PC-9 (cell line): ENCODE results near the gene POMGNT2. TPM values are rescaled to one million over a fixed set of nuclear protein-coding genes. Genes with fewer than 3 reads are reported as not detected.
"Not testable (repeated sequence)": the region's sequence is repeated elsewhere in the genome, so short reads cannot be mapped to it uniquely, and the experiment has no call there.

Experiments
- BruUV-seq: library from RNA; stranded (reverse); fragments of 400-500 nt; replicated peaks from 2 replicates; lab custom pipeline; 2021; lab: Mats Ljungman, UMichigan
- CTCF ChIA-PET: fragments of 300-600 bp; sonication (Branson Sonifier 250); formaldehyde crosslinking; loops from one replicate; lab custom pipeline; 2022; ENCODE audit warnings: antibody characterized with exemption; lab: Charles Lee
- POLR2A ChIA-PET: fragments of 300-600 bp; sonication (Branson Sonifier 250); formaldehyde crosslinking; loops from one replicate; lab custom pipeline; 2022; ENCODE audit warnings: antibody characterized with exemption; ENCODE audit not compliant: unreplicated experiment; lab: Charles Lee
- DNase-seq, 2 experiments: peaks; one replicate each; pipeline versions ENCODE4 v3.0.0 to v3.0.0-alpha.2; 2015 to 2022; ENCODE audit warnings: mixed read lengths in 1 of 2
- H2AFZ ChIP-seq: fragments of 200-600 bp; sonication (generic); 2 replicates; pipeline ENCODE4 v1.8.1; 2017; ENCODE audit warnings: antibody characterized with exemption
- H3F3A ChIP-seq: fragments of 200-600 bp; sonication (generic); 2 replicates; pipeline ENCODE4 v1.8.1; 2017; ENCODE audit warnings: antibody characterized with exemption, mild to moderate bottlenecking, low read depth; ENCODE audit not compliant: insufficient read depth
- H3K27ac ChIP-seq: fragments of 200-600 bp; sonication (generic); 2 replicates; pipeline ENCODE4 v1.6.1; 2016; ENCODE audit warnings: mixed run types
- H3K27me3 ChIP-seq: fragments of 200-600 bp; sonication (generic); 2 replicates; pipeline ENCODE4 v1.6.1; 2016; ENCODE audit warnings: low read depth, mixed run types; ENCODE audit not compliant: insufficient read depth
- H3K36me3 ChIP-seq: fragments of 200-600 bp; sonication (generic); 2 replicates; pipeline ENCODE4 v1.6.1; 2016; ENCODE audit warnings: low read depth, mixed run types
- H3K4me1 ChIP-seq: fragments of 200-600 bp; sonication (generic); replicated peaks from 2 replicates; pipeline ENCODE4 v1.6.1; 2016; ENCODE audit warnings: mixed run types; ENCODE audit not compliant: insufficient read depth
- H3K4me2 ChIP-seq: fragments of 200-600 bp; sonication (generic); 2 replicates; pipeline ENCODE4 v1.6.1; 2017; ENCODE audit warnings: mixed run types
- H3K4me3 ChIP-seq: fragments of 200-600 bp; sonication (generic); 2 replicates; pipeline ENCODE4 v1.6.1; 2016; ENCODE audit warnings: mixed run types
- H3K79me2 ChIP-seq: fragments of 200-600 bp; sonication (generic); 2 replicates; pipeline ENCODE4 v1.6.1; 2017; ENCODE audit warnings: low read depth, mixed run types
- H3K9me2 ChIP-seq: fragments of 200-600 bp; sonication (generic); 2 replicates; pipeline ENCODE4 v1.8.1; 2017; ENCODE audit warnings: mild to moderate bottlenecking; ENCODE audit not compliant: insufficient read depth
- H3K9me3 ChIP-seq: fragments of 200-600 bp; sonication (generic); 2 replicates; pipeline ENCODE4 v1.8.1; 2016; ENCODE audit warnings: low read depth; ENCODE audit not compliant: insufficient read depth
- H4K20me1 ChIP-seq: fragments of 200-600 bp; sonication (generic); 2 replicates; pipeline ENCODE4 v1.8.1; 2017; ENCODE audit not compliant: insufficient read depth
- CTCF ChIP-seq: fragments of 200-600 bp; sonication (generic); conservative IDR thresholded peaks from 2 replicates; pipeline ENCODE4 v1.6.1; 2017; ENCODE audit warnings: mixed run types, antibody characterized with exemption, mild to moderate bottlenecking, moderate library complexity
- EZH2 ChIP-seq: fragments of 200-600 bp; sonication (generic); IDR thresholded peaks from 2 replicates; pipeline ENCODE4 v1.8.0; 2017; ENCODE audit warnings: antibody characterized with exemption, low read depth
- intact Hi-C: fragments of 100-400 bp; cut with micrococcal nuclease; formaldehyde crosslinking; loops from one replicate; pipeline ENCODE4 v1.10.0; 2022; ENCODE audit not compliant: unreplicated experiment
- total RNA-seq: library from RNA; stranded (reverse); gene quantifications from 2 replicates; pipeline ENCODE4 v1.2.3, GENCODE V29; 2021

The POMGNT2 gene
- total RNA-seq, 1 experiment from 2014 or later: 17.2 TPM

- Histone ChIP-seq H3K79me2 (no peaks in the 10 kb centered on the region), H2AFZ (no peak overlapping the region), H3K9me3 (no peaks in the 10 kb centered on the region), H4K20me1 (no peaks in the 10 kb centered on the region), H3K27ac (no peak overlapping the region), H3K4me3 (no peak overlapping the region), H3K36me3 (no peaks in the 10 kb centered on the region), H3K27me3 (no peaks in the 10 kb centered on the region), H3K4me1 (peaks cover 10% of the 10 kb centered on the region), H3K9me2 (no peaks in the 10 kb centered on the region), H3F3A (no peaks in the 10 kb centered on the region), H3K4me2 (no peak overlapping the region)
- POLR2A ChIA-PET: no interaction called here
- CTCF ChIA-PET: no interaction called here
- intact Hi-C loops: no loop called here
- BruUV-seq: no TSS peak
- no peak for DNase-seq
- no peak for TF ChIP-seq EZH2
- no peak for TF ChIP-seq CTCF
Observed at GRCh38 chr3:43073116-43073835, 32.6 kb downstream of the POMGNT2 start.

GRCh38 chr3:43072361-43072760, 33.5 kb downstream of the POMGNT2 start:
- no peak overlapping the region for H2AFZ ChIP-seq
- CTCF ChIA-PET: no interaction called here
- no peaks in the 10 kb centered on the region for H3K79me2 ChIP-seq
- POLR2A ChIA-PET: no interaction called here
- no peaks in the 10 kb centered on the region for H3K36me3 ChIP-seq
- H3F3A ChIP-seq: no peaks in the 10 kb centered on the region
- intact Hi-C loops: no loop called here
- H3K9me2 ChIP-seq: no peaks in the 10 kb centered on the region
- no peak overlapping the region for H3K4me3 ChIP-seq
- DNase-seq: no peak
- no peaks in the 10 kb centered on the region for H3K9me3 ChIP-seq
- H4K20me1 ChIP-seq: no peaks in the 10 kb centered on the region
- H3K27me3 ChIP-seq: no peaks in the 10 kb centered on the region
- H3K27ac ChIP-seq: no peak overlapping the region
- BruUV-seq: no TSS peak
- no peak for TF ChIP-seq EZH2
- TF ChIP-seq CTCF: no peak
- no peak overlapping the region for H3K4me2 ChIP-seq
- peaks cover 10% of the 10 kb centered on the region for H3K4me1 ChIP-seq

- peak; percentile 67 for TF ChIP-seq CTCF
- no peak for TF ChIP-seq EZH2
- CTCF ChIA-PET: no interaction called here
- Histone ChIP-seq H3F3A (no peaks in the 10 kb centered on the region), H3K36me3 (no peaks in the 10 kb centered on the region), H3K27ac (no peak overlapping the region), H3K4me2 (no peak overlapping the region), H4K20me1 (no peaks in the 10 kb centered on the region), H3K27me3 (no peaks in the 10 kb centered on the region), H2AFZ (no peak overlapping the region), H3K9me3 (no peaks in the 10 kb centered on the region), H3K4me3 (no peak overlapping the region), H3K4me1 (peaks cover 4% of the 10 kb centered on the region), H3K79me2 (no peaks in the 10 kb centered on the region), H3K9me2 (no peaks in the 10 kb centered on the region)
- no peak for DNase-seq
- BruUV-seq: no TSS peak
- intact Hi-C loops: no loop called here
- POLR2A ChIA-PET: no interaction called here
Observed at GRCh38 chr3:43071313-43071893, 34.5 kb downstream of the POMGNT2 start.

- intact Hi-C loops, BruUV-seq: not testable (repeated sequence)
Observed at GRCh38 chr3:43070670-43071069, 35.2 kb downstream of the POMGNT2 start.

More at GRCh38 chr3:43070670-43071069, 35.2 kb downstream of the POMGNT2 start:
- H3K9me3 ChIP-seq, H3K4me1 ChIP-seq, H3K27ac ChIP-seq, H3F3A ChIP-seq, H2AFZ ChIP-seq, H3K79me2 ChIP-seq, H3K9me2 ChIP-seq, H4K20me1 ChIP-seq, H3K4me2 ChIP-seq, DNase-seq, POLR2A ChIA-PET, CTCF ChIA-PET, H3K36me3 ChIP-seq, H3K27me3 ChIP-seq, H3K4me3 ChIP-seq: not testable (repeated sequence)
